ENCODE measurements around the gene CMTM5. TPM values are rescaled to one million over a fixed set of nuclear protein-coding genes. Genes with fewer than 3 reads are reported as not detected.

The CMTM5 gene
- not detected for total RNA-seq (2021; ENCODE audit: unreplicated experiment)
- polyA plus RNA-seq (2012), result not detected in 2 replicates
- Bru-seq, nascent RNA, result not detected
- not detected for BruChase-seq, experiment 1, labeled RNA remaining after a 6-hour chase
- BruChase-seq, experiment 2, labeled RNA remaining after a 2-hour chase, result not detected
- long read RNA-seq, result 0 reads

- no peak for ATAC-seq
- Histone ChIP-seq H3K9ac (ENCODE audit: low read length) (no peak within 1 kb of the TSS), H4K20me1 (ENCODE audit: insufficient read depth) (no peaks in the 10 kb centered on the region), H3K27ac (ENCODE audit: low read depth, low read length) (no peak within 1 kb of the TSS), H2AFZ (ENCODE audit: low read depth, low read length, poor library complexity, severe bottlenecking) (no peak within 1 kb of the TSS), H3K4me1 (ENCODE audit: control insufficient read depth in 1 of 2, insufficient read depth in 2 of 2, low read length in 2 of 2) (no peaks in the 10 kb centered on the region), H3K9me2 (ENCODE audit: insufficient read depth) (no peaks in the 10 kb centered on the region), H3K36me3 (ENCODE audit: control insufficient read depth in 1 of 2, insufficient read depth in 2 of 2, low read length in 2 of 2) (no peaks in the 10 kb centered on the region), H3K4me3 (replicated peaks in 1 of 2; ENCODE audit: low read depth in 1 of 2, low read length in 2 of 2) (no peak within 1 kb of the TSS), H3K79me2 (ENCODE audit: insufficient read depth, low read length) (no peaks in the 10 kb centered on the region), H3K4me2 (ENCODE audit: low read length) (no peak within 1 kb of the TSS), H3K27me3 (ENCODE audit: insufficient read depth, low read length) (0 out of 2 replicates have a peak, but pooled peaks cover 6% of the 10 kb centered on the region), H3K9me3 (ENCODE audit: control insufficient read depth in 1 of 2, insufficient read depth in 1 of 2, low read depth in 1 of 2, low read length in 2 of 2) (no peaks in the 10 kb centered on the region)
- TF ChIP-seq EZH2 (IDR thresholded peaks at IDR 0.05), result no peak
- TF ChIP-seq JUND (IDR thresholded peaks at IDR 0.05), result no peak
- TF ChIP-seq CBX3 (IDR thresholded peaks at IDR 0.05; ENCODE audit: low read depth), result no peak
- no peak for TF ChIP-seq CTCF (IDR thresholded peaks at IDR 0.05 in 2 of 3, conservative IDR thresholded peaks at IDR 0.05 in 1 of 3; ENCODE audit: borderline replicate concordance in 1 of 3, insufficient read depth in 1 of 3, low read depth in 2 of 3, low read length in 2 of 3)
- TF ChIP-seq TCF7L2 (IDR thresholded peaks at IDR 0.05; ENCODE audit: borderline replicate concordance, extremely low read depth, insufficient read depth, insufficient read length), result no peak
- no peak for TF ChIP-seq EZH2phosphoT487 (IDR thresholded peaks at IDR 0.05; ENCODE audit: borderline replicate concordance)
- RAD21 ChIA-PET (ENCODE audit: low non-redundant PET in 1 of 2, low total read pairs in 2 of 2, uncharacterized antibody in 2 of 2, unreplicated experiment in 2 of 2), result interaction anchor here in 1 of 2 experiments (0.5 kb wide), 1 partner anchor 16 kb away, joined by 4 read pairs; no protein-coding TSS in a partner anchor
- POLR2A ChIA-PET, result no interaction called here
- CTCF ChIA-PET, result no interaction called here
- intact Hi-C loops (cut with micrococcal nuclease), result no loop called here
- DNase-seq (ENCODE audit: low read depth, low spot score), result no peak
- no TSS peak for BruUV-seq (replicated peaks)
These were observed at the start of gene CMTM5 for GRCh38 chr14:23376482-23377197. Gene CMTM5 (plus strand): TSS chr14:23377046. CDS start chr14:23377252, 206 bp downstream.

Measured in HCT116 (cell line).